LoVo (cell line): ENCODE results near the gene IDI1.

Source experiments
- DNase-seq: peaks from one replicate; pipeline ENCODE4 v3.0.0-alpha.2; 2016; ENCODE audit warnings: low spot score

The IDI1 gene

GRCh38 chr10:992871-993270 is 56.0 kb downstream of the IDI1 start:
- no peak for DNase-seq

- no peak for DNase-seq
Measured at GRCh38 chr10:992467-992866, 56.5 kb downstream of the IDI1 start.

DNA sequence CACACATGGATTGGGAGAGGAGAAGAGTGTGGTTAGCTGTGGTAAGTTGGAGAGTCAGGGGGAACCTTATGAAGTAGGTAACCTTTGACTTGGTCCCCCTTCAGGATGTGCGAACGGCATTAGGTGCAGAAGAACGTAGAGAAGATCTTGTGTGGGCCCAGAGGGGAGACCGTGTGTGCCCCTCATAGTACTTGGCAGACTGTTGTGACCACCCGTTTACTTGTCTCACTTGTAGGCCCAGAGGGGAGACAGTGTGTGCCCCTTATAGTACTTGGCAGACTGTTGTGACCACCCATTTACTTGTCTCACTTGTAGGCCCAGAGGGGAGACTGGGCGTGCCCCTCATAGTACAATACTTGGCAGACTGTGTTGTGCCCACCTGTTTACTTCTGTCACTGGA is 58.1 kb downstream of the IDI1 start:
- DNase-seq = no peak
